IMR-90 (cell line): Measurements from ENCODE around the gene CNTN5. TPM values are rescaled to one million over a fixed set of nuclear protein-coding genes. Genes with fewer than 3 reads are reported as not detected.

Source experiments
- ATAC-seq: fragments of 200-7000 bp; cut with Tn5 transposase; 2 replicates; pipeline ENCODE4 v1.9.1; 2020; ENCODE audit warnings: low read depth, mild to moderate bottlenecking, moderate library complexity
- BruUV-seq: library from RNA; stranded (reverse); fragments of 400-500 nt; replicated peaks from 2 replicates; lab custom pipeline; 2021; lab: Mats Ljungman, UMichigan
- CTCF ChIA-PET: fragments of 300-600 bp; formaldehyde crosslinking; extraction: SDS; loops from one replicate; lab custom pipeline; 2021; ENCODE audit warnings: antibody characterized with exemption; lab: Yijun Ruan, JAX
- POLR2A ChIA-PET: fragments of 300-600 bp; sonication (Branson Sonifier 250); formaldehyde crosslinking; loops from one replicate; lab custom pipeline; 2022; ENCODE audit warnings: antibody characterized with exemption; ENCODE audit not compliant: unreplicated experiment; lab: Charles Lee
- DNase-seq: peaks from one replicate; pipeline ENCODE4 v3.0.0; 2013
- H2AFZ ChIP-seq: replicated peaks from 2 replicates; pipeline ENCODE3; 2013; ENCODE audit warnings: low read length, mild to moderate bottlenecking; ENCODE audit not compliant: poor library complexity
- H2AK5ac ChIP-seq: 2 replicates; pipeline ENCODE4 v1.6.1; 2013; ENCODE audit warnings: low read depth, low read length, inconsistent platforms
- H2AK9ac ChIP-seq: replicated peaks from 2 replicates; pipeline ENCODE3; 2013; ENCODE audit warnings: mild to moderate bottlenecking, low read depth, low read length, moderate library complexity; ENCODE audit not compliant: poor library complexity
- H2BK120ac ChIP-seq: 2 replicates; pipeline ENCODE4 v1.6.1; 2013; ENCODE audit warnings: low read depth, low read length, inconsistent platforms
- H2BK15ac ChIP-seq: 3 replicates; pipeline ENCODE4 v1.6.1; 2013; ENCODE audit warnings: low read depth, low read length, inconsistent platforms
- H2BK20ac ChIP-seq: 2 replicates; pipeline ENCODE4 v1.6.1; 2013; ENCODE audit warnings: low read depth, mild to moderate bottlenecking, inconsistent platforms, low read length, moderate library complexity
- H2BK5ac ChIP-seq: 2 replicates; pipeline ENCODE4 v1.6.1; 2013; ENCODE audit warnings: mild to moderate bottlenecking, low read depth, low read length, inconsistent platforms; ENCODE audit not compliant: poor library complexity, severe bottlenecking
- H3K14ac ChIP-seq: replicated peaks from 2 replicates; pipeline ENCODE4 v1.6.1; 2013; ENCODE audit warnings: low read depth, low read length, inconsistent platforms
- H3K18ac ChIP-seq: 2 replicates; pipeline ENCODE4 v1.6.1; 2013; ENCODE audit warnings: low read depth, low read length, control low read depth
- H3K23ac ChIP-seq: 2 replicates; pipeline ENCODE4 v1.6.1; 2013; ENCODE audit warnings: low read depth, low read length, inconsistent platforms
- H3K27ac ChIP-seq: 2 replicates; pipeline ENCODE4 v1.5.1; 2013; ENCODE audit warnings: mild to moderate bottlenecking, control low read depth, low read length; ENCODE audit not compliant: insufficient read depth
- H3K27me3 ChIP-seq: 2 replicates; pipeline ENCODE4 v1.6.1; 2013; ENCODE audit warnings: low read length; ENCODE audit not compliant: control insufficient read depth, insufficient read depth
- H3K36me3 ChIP-seq: 2 replicates; pipeline ENCODE4 v1.6.1; 2013; ENCODE audit warnings: low read length, mixed read lengths; ENCODE audit not compliant: control insufficient read depth, insufficient read depth
- H3K4ac ChIP-seq: 2 replicates; pipeline ENCODE4 v1.6.1; 2013; ENCODE audit warnings: low read depth, low read length, inconsistent platforms
- H3K4me1 ChIP-seq: 2 replicates; pipeline ENCODE4 v1.6.1; 2013; ENCODE audit warnings: low read length, mixed read lengths; ENCODE audit not compliant: control insufficient read depth, insufficient read depth
- H3K4me2 ChIP-seq: 2 replicates; pipeline ENCODE4 v1.6.1; 2013; ENCODE audit warnings: low read depth, mild to moderate bottlenecking, control low read depth, low read length, moderate library complexity
- H3K4me3 ChIP-seq: 2 replicates; pipeline ENCODE4 v1.5.1; 2013; ENCODE audit warnings: low read depth, mild to moderate bottlenecking, control low read depth, low read length, moderate library complexity; ENCODE audit not compliant: insufficient read depth
- H3K56ac ChIP-seq: 2 replicates; pipeline ENCODE4 v1.6.1; 2013; ENCODE audit warnings: low read length, inconsistent platforms; ENCODE audit not compliant: insufficient read depth; ENCODE audit errors: extremely low read depth
- H3K79me1 ChIP-seq, 2 experiments: 2 replicates each; pipeline ENCODE4 v1.6.1; 2013; ENCODE audit warnings: low read length in 2 of 2, inconsistent platforms in 1 of 2, low read depth in 1 of 2
- H3K9ac ChIP-seq: 2 replicates; pipeline ENCODE4 v1.6.1; 2013; ENCODE audit warnings: low read depth, low read length, control low read depth
- H3K9me1 ChIP-seq: 2 replicates; pipeline ENCODE4 v1.6.1; 2013; ENCODE audit warnings: low read length, inconsistent platforms; ENCODE audit not compliant: insufficient read depth
- H3K9me3 ChIP-seq: 2 replicates; pipeline ENCODE4 v1.6.1; 2013; ENCODE audit warnings: low read length; ENCODE audit not compliant: control insufficient read depth, insufficient read depth
- H4K20me1 ChIP-seq: 2 replicates; pipeline ENCODE4 v1.6.1; 2013; ENCODE audit warnings: low read length, inconsistent platforms; ENCODE audit not compliant: insufficient read depth
- H4K5ac ChIP-seq: 2 replicates; pipeline ENCODE4 v1.6.1; 2013; ENCODE audit warnings: mild to moderate bottlenecking, low read depth, low read length, control low read depth
- H4K8ac ChIP-seq, 2 experiments: 2 replicates each; pipeline ENCODE4 v1.6.1; 2013; ENCODE audit warnings: low read depth in 2 of 2, low read length in 2 of 2, control low read depth in 1 of 2, inconsistent platforms in 1 of 2
- H4K91ac ChIP-seq: 2 replicates; pipeline ENCODE4 v1.6.1; 2013; ENCODE audit warnings: low read depth, low read length, inconsistent platforms; ENCODE audit not compliant: insufficient read depth
- BHLHE40 ChIP-seq: fragments of 150-350 bp; IDR thresholded peaks from 2 replicates; pipeline ENCODE4 v1.6.1; 2016; ENCODE audit warnings: mild to moderate bottlenecking, low read depth, low read length
- CEBPB ChIP-seq: IDR thresholded peaks from 2 replicates; pipeline ENCODE4 v1.6.1; 2012; ENCODE audit warnings: low read depth, low read length, improper control_type of control experiment
- CHD1 ChIP-seq: IDR thresholded peaks from 2 replicates; pipeline ENCODE4 v1.6.1; 2012; ENCODE audit warnings: low read depth, low read length, improper control_type of control experiment
- CTCF ChIP-seq: conservative IDR thresholded peaks from 2 replicates; pipeline ENCODE4 v1.5.1; 2012; ENCODE audit warnings: mild to moderate bottlenecking, low read depth, low read length, improper control_type of control experiment
- FOS ChIP-seq: fragments of 150-350 bp; IDR thresholded peaks from 2 replicates; pipeline ENCODE4 v1.6.1; 2016; ENCODE audit warnings: low read depth, low read length
- MAFK ChIP-seq: IDR thresholded peaks from 2 replicates; pipeline ENCODE4 v1.6.1; 2012; ENCODE audit warnings: low read depth, low read length, improper control_type of control experiment
- MAZ ChIP-seq: IDR thresholded peaks from 2 replicates; pipeline ENCODE4 v1.6.1; 2012; ENCODE audit warnings: low read depth, mild to moderate bottlenecking, low read length, improper control_type of control experiment, moderate library complexity, borderline replicate concordance
- MXI1 ChIP-seq: IDR thresholded peaks from 2 replicates; pipeline ENCODE4 v1.6.1; 2012; ENCODE audit warnings: low read depth, mild to moderate bottlenecking, low read length, moderate library complexity, borderline replicate concordance
- NFE2L2 ChIP-seq: fragments of 150-350 bp; IDR thresholded peaks from 2 replicates; pipeline ENCODE4 v1.6.1; 2016; ENCODE audit warnings: low read depth, mild to moderate bottlenecking, low read length
- POLR2A ChIP-seq: IDR thresholded peaks from 2 replicates; pipeline ENCODE4 v1.6.1; 2012; ENCODE audit warnings: mild to moderate bottlenecking, low read depth, low read length
- RAD21 ChIP-seq: IDR thresholded peaks from 2 replicates; pipeline ENCODE4 v1.6.1; 2012; ENCODE audit warnings: low read length, improper control_type of control experiment
- RCOR1 ChIP-seq: IDR thresholded peaks from 2 replicates; pipeline ENCODE4 v1.6.1; 2012; ENCODE audit warnings: mild to moderate bottlenecking, low read length, improper control_type of control experiment; ENCODE audit not compliant: insufficient replicate concordance
- RFX5 ChIP-seq: IDR thresholded peaks from 2 replicates; pipeline ENCODE4 v1.8.0; 2012; ENCODE audit warnings: low read depth, mild to moderate bottlenecking, low read length, moderate library complexity
- SMC3 ChIP-seq: fragments of 150-350 bp; IDR thresholded peaks from 2 replicates; pipeline ENCODE4 v1.6.1; 2016; ENCODE audit warnings: low read depth, mild to moderate bottlenecking, antibody characterized with exemption, low read length, moderate library complexity
- USF2 ChIP-seq: fragments of 150-350 bp; IDR thresholded peaks from 2 replicates; pipeline ENCODE4 v1.6.1; 2017; ENCODE audit warnings: mild to moderate bottlenecking, antibody characterized with exemption, low read length, low read depth
- WGBS, 2 experiments: methylation state at CpG; one replicate each; pipeline versions ENCODE4 v1.1.5 to v1.1.7; 2013; ENCODE audit warnings: missing lambda C conversion rate in 2 of 2; ENCODE audit not compliant: insufficient read length in 1 of 2; ENCODE audit errors: extremely low coverage in 2 of 2; 5-methylcytosine and 5-hydroxymethylcytosine counted together
- dilution Hi-C: fragments of 300-500 bp; cut with HindIII; formaldehyde crosslinking; loops from one replicate; pipeline ENCODE4 v1.14.3; 2018; ENCODE audit warnings: low sequenced_read_pairs; ENCODE audit not compliant: unreplicated experiment
- in situ Hi-C: fragments of 300-500 bp; cut with MboI; formaldehyde crosslinking; loops from 3 replicates; pipeline ENCODE4 v1.14.3; 2019; ENCODE audit warnings: low sequenced_read_pairs, inconsistent platforms, mixed read lengths
- intact Hi-C: fragments of 100-400 bp; cut with micrococcal nuclease; formaldehyde crosslinking; loops from 2 replicates; pipeline ENCODE4 v1.10.0; 2022
- polyA plus RNA-seq, 3 experiments: library from polyadenylated mRNA; depleted of rRNA; stranded (reverse); fragments of >200 nt; gene quantifications; 2 replicates each; pipeline ENCODE4 v1.2.3, GENCODE V29; 2012; ENCODE audit warnings: low replicate concordance in 1 of 3
- total RNA-seq: library from RNA; depleted of rRNA; stranded (reverse); fragments of >200 nt; gene quantifications from 2 replicates; pipeline ENCODE4 v1.2.3, GENCODE V29; 2012
- TF ChIP-seq, protein P1 (sequence below): fragments of 150-350 bp; IDR thresholded peaks from 2 replicates; pipeline ENCODE4 v1.6.1; 2016; ENCODE audit warnings: low read depth, mild to moderate bottlenecking, low read length, moderate library complexity, borderline replicate concordance

Gene CNTN5
- total and polyA plus RNA-seq, 2 of the 4 experiments (the other 2 are of a cell fraction) = not detected

GRCh38 chr11:100094121-100094865 is 1073.5 kb downstream of the CNTN5 start:
- H4K20me1 ChIP-seq = no peaks in the 10 kb centered on the region
- ATAC-seq (no peak), DNase-seq (no peak)
- H2BK120ac ChIP-seq = no peak overlapping the region
- H4K5ac ChIP-seq = no peak overlapping the region
- no peak overlapping the region for H3K14ac ChIP-seq
- no peak overlapping the region for H3K4ac ChIP-seq
- H2AK5ac ChIP-seq = no peak overlapping the region
- no peaks in the 10 kb centered on the region for H3K27me3 ChIP-seq
- no peak overlapping the region for H4K8ac ChIP-seq
- H3K4me2 ChIP-seq = no peak overlapping the region
- no peak overlapping the region for H3K4me3 ChIP-seq
- POLR2A ChIA-PET = interaction anchor here (0.6 kb wide), 1 partner anchor 307 kb away, joined by 3 read pairs; no protein-coding TSS in a partner anchor
- dilution Hi-C loops = no loop called here
- 0 out of 2 replicates have a peak, but pooled peaks cover 2% of the 10 kb centered on the region for H3K9me3 ChIP-seq
- in situ Hi-C loops = no loop called here
- CTCF ChIA-PET = no interaction called here
- no peak overlapping the region for H3K23ac ChIP-seq
- no peaks in the 10 kb centered on the region for H3K9me1 ChIP-seq
- intact Hi-C loops = no loop called here
- no peak overlapping the region for H2AFZ ChIP-seq
- WGBS, 2 experiments = no CpG with 5 or more reads among the region's 4 CpGs
- no peak overlapping the region for H2AK9ac ChIP-seq
- TF ChIP-seq POLR2A (no peak), RFX5 (no peak), NFE2L2 (no peak), MAZ (no peak), MAFK (no peak), BHLHE40 (no peak), SMC3 (no peak), CTCF (no peak), MXI1 (no peak), USF2 (no peak), RCOR1 (no peak), FOS (no peak), RAD21 (no peak), CEBPB (no peak), CHD1 (no peak)
- TF ChIP-seq, protein P1, sequence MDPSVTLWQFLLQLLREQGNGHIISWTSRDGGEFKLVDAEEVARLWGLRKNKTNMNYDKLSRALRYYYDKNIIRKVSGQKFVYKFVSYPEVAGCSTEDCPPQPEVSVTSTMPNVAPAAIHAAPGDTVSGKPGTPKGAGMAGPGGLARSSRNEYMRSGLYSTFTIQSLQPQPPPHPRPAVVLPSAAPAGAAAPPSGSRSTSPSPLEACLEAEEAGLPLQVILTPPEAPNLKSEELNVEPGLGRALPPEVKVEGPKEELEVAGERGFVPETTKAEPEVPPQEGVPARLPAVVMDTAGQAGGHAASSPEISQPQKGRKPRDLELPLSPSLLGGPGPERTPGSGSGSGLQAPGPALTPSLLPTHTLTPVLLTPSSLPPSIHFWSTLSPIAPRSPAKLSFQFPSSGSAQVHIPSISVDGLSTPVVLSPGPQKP = no peak
- no peak overlapping the region for H3K27ac ChIP-seq
- no peak overlapping the region for H2BK15ac ChIP-seq
- no peak overlapping the region for H4K91ac ChIP-seq
- H2BK5ac ChIP-seq = no peak overlapping the region
- no TSS peak for BruUV-seq
- no peak overlapping the region for H2BK20ac ChIP-seq
- no peaks in the 10 kb centered on the region for H3K79me1 ChIP-seq
- H3K9ac ChIP-seq = no peak overlapping the region
- H3K4me1 ChIP-seq = no peaks in the 10 kb centered on the region
- no peak overlapping the region for H3K56ac ChIP-seq
- no peaks in the 10 kb centered on the region for H3K36me3 ChIP-seq
- no peak overlapping the region for H3K18ac ChIP-seq
